Astrocyte (in vitro differentiated cells and primary cell): ENCODE measurements around the gene UGT2B7. TPM values are rescaled to one million over a fixed set of nuclear protein-coding genes. Genes with fewer than 3 reads are reported as not detected.
A peak's percentile ranks its signal among the peaks of the same experiment; 100 is the strongest.

Experiments
- DNase-seq: peaks from one replicate; pipeline ENCODE4 v3.0.0-alpha.2; 2010; ENCODE audit warnings: low read depth
- FAIRE-seq: peaks from 2 replicates; lab custom pipeline; 2011; peaks lifted over from hg19 to GRCh38; lab: Jason Lieb, UNC
- H2AFZ ChIP-seq: 2 replicates; pipeline ENCODE4 v1.6.0; 2012; ENCODE audit warnings: low read depth, low read length, inconsistent platforms
- H3K27ac ChIP-seq: 2 replicates; pipeline ENCODE4 v1.5.1; 2011; ENCODE audit warnings: low read depth, low read length, inconsistent platforms
- H3K27me3 ChIP-seq: 2 replicates; pipeline ENCODE4 v1.6.0; 2011; ENCODE audit warnings: low read length, inconsistent platforms; ENCODE audit not compliant: insufficient read depth
- H3K36me3 ChIP-seq: 2 replicates; pipeline ENCODE4 v1.5.1; 2011; ENCODE audit warnings: low read length, inconsistent platforms; ENCODE audit not compliant: insufficient read depth
- H3K4me1 ChIP-seq: 2 replicates; pipeline ENCODE4 v1.5.1; 2011; ENCODE audit warnings: low read length, inconsistent platforms; ENCODE audit not compliant: insufficient read depth
- H3K4me2 ChIP-seq: 2 replicates; pipeline ENCODE4 v1.6.0; 2012; ENCODE audit warnings: low read length, inconsistent platforms
- H3K4me3 ChIP-seq: 2 replicates; pipeline ENCODE4 v1.5.1; 2011; ENCODE audit warnings: low read depth, mild to moderate bottlenecking, low read length, inconsistent platforms; ENCODE audit not compliant: insufficient read depth
- H3K79me2 ChIP-seq: 2 replicates; pipeline ENCODE4 v1.6.0; 2012; ENCODE audit warnings: mild to moderate bottlenecking, low read length, inconsistent platforms; ENCODE audit not compliant: insufficient read depth
- H3K9ac ChIP-seq: 2 replicates; pipeline ENCODE4 v1.6.0; 2012; ENCODE audit warnings: mild to moderate bottlenecking, low read length, inconsistent platforms
- H3K9me3 ChIP-seq: 2 replicates; pipeline ENCODE4 v1.5.1; 2012; ENCODE audit warnings: low read depth, mild to moderate bottlenecking, low read length, inconsistent platforms; ENCODE audit not compliant: insufficient read depth
- H4K20me1 ChIP-seq: 2 replicates; pipeline ENCODE4 v1.6.0; 2012; ENCODE audit warnings: low read length, inconsistent platforms; ENCODE audit not compliant: insufficient read depth
- H3K27ac Mint-ChIP-seq: one replicate; pipeline ENCODE4 v1.8.0; 2021; ENCODE audit warnings: mild to moderate bottlenecking, mixed read lengths; ENCODE audit not compliant: unreplicated experiment
- H3K27me3 Mint-ChIP-seq: one replicate; pipeline ENCODE4 v1.8.0; 2021; ENCODE audit warnings: low read depth, mixed read lengths; ENCODE audit not compliant: unreplicated experiment
- H3K36me3 Mint-ChIP-seq: one replicate; pipeline ENCODE4 v1.8.0; 2021; ENCODE audit warnings: low read depth, mixed read lengths; ENCODE audit not compliant: unreplicated experiment
- H3K4me1 Mint-ChIP-seq: one replicate; pipeline ENCODE4 v1.8.0; 2021; ENCODE audit warnings: low read depth, mixed read lengths; ENCODE audit not compliant: unreplicated experiment
- H3K4me3 Mint-ChIP-seq: one replicate; pipeline ENCODE4 v1.8.0; 2021; ENCODE audit warnings: mild to moderate bottlenecking, moderate library complexity, mixed read lengths; ENCODE audit not compliant: unreplicated experiment
- H3K9me3 Mint-ChIP-seq: one replicate; pipeline ENCODE4 v1.8.0; 2021; ENCODE audit warnings: mild to moderate bottlenecking, mixed read lengths; ENCODE audit not compliant: unreplicated experiment
- CTCF ChIP-seq: IDR thresholded peaks from 2 replicates; pipeline ENCODE4 v1.5.1; 2011; ENCODE audit warnings: low read depth, mild to moderate bottlenecking, inconsistent platforms, low read length, moderate library complexity; ENCODE audit not compliant: insufficient read depth
- EZH2 ChIP-seq: IDR thresholded peaks from 2 replicates; pipeline ENCODE4 v1.6.1; 2012; ENCODE audit warnings: mild to moderate bottlenecking, low read length, inconsistent platforms; ENCODE audit not compliant: insufficient read depth
- total RNA-seq: library from RNA; stranded (reverse); gene quantifications from 2 replicates; pipeline ENCODE4 v1.2.1, GENCODE V29; 2021

Gene UGT2B7
- total RNA-seq, 1 donor from 2014 or later, result 0.25 TPM

- Mint-ChIP-seq H3K36me3 (no peaks in the 10 kb centered on the region), H3K27me3 (no peaks in the 10 kb centered on the region), H3K27ac (no peak overlapping the region), H3K4me1 (peaks cover 7% of the 10 kb centered on the region), H3K4me3 (no peak overlapping the region), H3K9me3 (no peaks in the 10 kb centered on the region)
- Histone ChIP-seq H3K9ac (no peak overlapping the region), H3K4me1 (peaks cover 8% of the 10 kb centered on the region), H3K9me3 (no peaks in the 10 kb centered on the region), H2AFZ (no peak overlapping the region), H3K27ac (no peak overlapping the region), H3K27me3 (no peaks in the 10 kb centered on the region), H3K79me2 (no peaks in the 10 kb centered on the region), H3K36me3 (no peaks in the 10 kb centered on the region), H3K4me2 (no peak overlapping the region), H3K4me3 (no peak overlapping the region), H4K20me1 (no peaks in the 10 kb centered on the region)
- no peak for FAIRE-seq
- no peak for DNase-seq
- TF ChIP-seq EZH2, result no peak
- no peak for TF ChIP-seq CTCF
Measured at GRCh38 chr4:69088473-69088872, 7.8 kb upstream of the UGT2B7 start.

DNA sequence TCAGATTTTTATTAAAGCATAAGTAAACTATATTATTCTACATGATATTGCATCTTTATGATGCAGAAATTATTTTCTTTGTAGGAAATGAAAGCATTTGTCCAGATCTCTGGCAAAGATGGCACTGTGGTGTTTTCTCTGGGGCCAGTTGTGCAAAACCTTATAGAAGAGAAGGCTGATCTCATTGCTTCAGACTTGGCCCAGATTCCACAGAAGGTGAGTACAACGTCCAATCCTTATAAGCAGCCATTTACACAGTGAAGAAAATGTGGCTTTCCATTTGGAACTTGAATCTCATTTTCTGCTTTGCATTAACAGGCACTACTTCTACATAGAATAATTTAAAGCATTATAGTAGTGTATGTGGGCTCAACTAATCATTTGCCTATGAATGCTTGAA is 6.9 kb upstream of the UGT2B7 start:
- H3K9me3 ChIP-seq, result no peaks in the 10 kb centered on the region
- H3K4me1 Mint-ChIP-seq, result peaks cover 10% of the 10 kb centered on the region
- H3K27ac Mint-ChIP-seq, result no peak overlapping the region
- no peak overlapping the region for H2AFZ ChIP-seq
- no peaks in the 10 kb centered on the region for H3K27me3 ChIP-seq
- DNase-seq (no peak), FAIRE-seq (no peak)
- H3K4me1 ChIP-seq, result peaks cover 8% of the 10 kb centered on the region
- H3K4me2 ChIP-seq, result no peak overlapping the region
- H3K9me3 Mint-ChIP-seq, result no peaks in the 10 kb centered on the region
- H3K9ac ChIP-seq, result no peak overlapping the region
- H3K27me3 Mint-ChIP-seq, result no peaks in the 10 kb centered on the region
- no peaks in the 10 kb centered on the region for H4K20me1 ChIP-seq
- no peaks in the 10 kb centered on the region for H3K36me3 Mint-ChIP-seq
- H3K36me3 ChIP-seq, result no peaks in the 10 kb centered on the region
- H3K4me3 ChIP-seq, result no peak overlapping the region
- no peak overlapping the region for H3K27ac ChIP-seq
- TF ChIP-seq CTCF (no peak), EZH2 (no peak)
- H3K4me3 Mint-ChIP-seq, result no peak overlapping the region
- no peaks in the 10 kb centered on the region for H3K79me2 ChIP-seq

DNA sequence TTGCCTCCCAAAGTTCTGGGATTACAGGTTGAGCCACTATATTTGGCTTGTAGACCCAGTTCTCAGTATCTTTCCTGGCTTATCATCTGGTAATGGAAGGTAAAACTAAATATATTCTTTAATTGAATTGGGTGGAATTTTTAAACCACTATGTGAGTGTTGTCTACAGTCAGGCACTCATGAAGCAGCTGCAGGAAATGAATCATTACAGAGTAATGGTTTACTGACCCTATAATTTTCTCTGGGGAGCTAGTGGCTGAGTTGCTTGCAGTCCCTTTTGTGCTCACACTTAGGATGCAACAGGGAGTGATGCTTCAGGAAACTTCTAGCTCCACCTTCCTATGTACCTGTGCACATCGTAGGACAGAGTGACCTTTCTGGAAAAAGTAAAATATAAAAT is 4.1 kb upstream of the UGT2B7 start:
- Mint-ChIP-seq H3K4me1 (peaks cover 22% of the 10 kb centered on the region), H3K9me3 (no peaks in the 10 kb centered on the region), H3K36me3 (no peaks in the 10 kb centered on the region), H3K4me3 (no peak overlapping the region), H3K27ac (peak overlapping the region; percentile 96), H3K27me3 (no peaks in the 10 kb centered on the region)
- no peak overlapping the region for H3K9ac ChIP-seq
- no peaks in the 10 kb centered on the region for H4K20me1 ChIP-seq
- H3K79me2 ChIP-seq, result no peaks in the 10 kb centered on the region
- H2AFZ ChIP-seq, result no peak overlapping the region
- peak overlapping the region; percentile 34 for H3K4me2 ChIP-seq
- no peaks in the 10 kb centered on the region for H3K36me3 ChIP-seq
- H3K27ac ChIP-seq, result peak overlapping the region; percentile 42
- no peaks in the 10 kb centered on the region for H3K27me3 ChIP-seq
- H3K4me1 ChIP-seq, result peaks cover 17% of the 10 kb centered on the region
- TF ChIP-seq EZH2 (no peak), CTCF (no peak)
- FAIRE-seq (no peak), DNase-seq (peak; percentile 81)
- H3K4me3 ChIP-seq, result no peak overlapping the region
- no peaks in the 10 kb centered on the region for H3K9me3 ChIP-seq
